ENCODE results near the gene LRFN4.

DNA sequence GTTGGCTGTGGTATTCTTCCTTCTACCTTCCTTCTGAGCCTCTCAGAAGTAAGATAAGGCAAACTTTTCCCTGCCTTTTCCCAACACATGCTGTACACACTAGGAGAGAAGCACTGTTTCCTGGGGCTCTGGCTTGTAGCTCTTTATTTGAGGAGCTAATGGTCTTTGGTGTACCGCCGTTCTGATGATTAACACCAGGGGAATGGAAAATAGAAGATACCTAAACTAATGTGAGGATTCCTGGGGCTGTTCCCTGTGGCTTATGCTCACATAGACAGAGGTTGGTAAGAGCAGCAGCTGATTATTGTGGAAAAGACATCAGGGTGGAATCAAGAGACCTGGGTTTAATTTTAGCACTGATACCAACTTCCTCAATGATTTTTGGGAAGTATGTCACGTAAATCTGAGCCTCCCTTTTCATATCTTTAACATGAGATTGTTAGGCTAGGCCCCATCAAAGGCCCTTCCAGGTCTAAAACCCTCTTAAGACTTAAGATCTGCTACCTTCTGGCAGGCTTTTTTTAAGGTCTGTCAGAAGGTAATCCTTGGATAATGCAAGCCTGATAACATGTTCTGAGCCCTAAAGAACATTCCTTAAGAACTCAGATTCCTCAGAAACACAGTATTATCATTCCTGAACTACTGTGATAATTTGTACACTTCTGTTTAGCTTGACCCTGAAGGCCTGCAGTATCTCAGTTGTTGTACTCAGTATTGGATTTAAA, 38.5 kb upstream of the LRFN4 start:
- TF ChIP-seq POLR2A (IDR thresholded peaks at IDR 0.05; ENCODE audit: low read depth, low read length), result no peak
- TF ChIP-seq, protein P1, sequence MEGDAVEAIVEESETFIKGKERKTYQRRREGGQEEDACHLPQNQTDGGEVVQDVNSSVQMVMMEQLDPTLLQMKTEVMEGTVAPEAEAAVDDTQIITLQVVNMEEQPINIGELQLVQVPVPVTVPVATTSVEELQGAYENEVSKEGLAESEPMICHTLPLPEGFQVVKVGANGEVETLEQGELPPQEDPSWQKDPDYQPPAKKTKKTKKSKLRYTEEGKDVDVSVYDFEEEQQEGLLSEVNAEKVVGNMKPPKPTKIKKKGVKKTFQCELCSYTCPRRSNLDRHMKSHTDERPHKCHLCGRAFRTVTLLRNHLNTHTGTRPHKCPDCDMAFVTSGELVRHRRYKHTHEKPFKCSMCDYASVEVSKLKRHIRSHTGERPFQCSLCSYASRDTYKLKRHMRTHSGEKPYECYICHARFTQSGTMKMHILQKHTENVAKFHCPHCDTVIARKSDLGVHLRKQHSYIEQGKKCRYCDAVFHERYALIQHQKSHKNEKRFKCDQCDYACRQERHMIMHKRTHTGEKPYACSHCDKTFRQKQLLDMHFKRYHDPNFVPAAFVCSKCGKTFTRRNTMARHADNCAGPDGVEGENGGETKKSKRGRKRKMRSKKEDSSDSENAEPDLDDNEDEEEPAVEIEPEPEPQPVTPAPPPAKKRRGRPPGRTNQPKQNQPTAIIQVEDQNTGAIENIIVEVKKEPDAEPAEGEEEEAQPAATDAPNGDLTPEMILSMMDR (IDR thresholded peaks at IDR 0.05; ENCODE audit: extremely low read depth in 1 of 2, insufficient read depth in 1 of 2, low read depth in 1 of 2, low read length in 2 of 2), result no peak
- no peak for TF ChIP-seq EZH2 (IDR thresholded peaks at IDR 0.05; ENCODE audit: borderline replicate concordance, low read depth, low read length, severe bottlenecking)
- TF ChIP-seq GATA2 (IDR thresholded peaks at IDR 0.05; ENCODE audit: insufficient read depth, insufficient read length, low read depth, low read length), result no peak
- TF ChIP-seq MYC (IDR thresholded peaks at IDR 0.05; ENCODE audit: low read depth, low read length), result no peak
- TF ChIP-seq FOS (IDR thresholded peaks at IDR 0.05; ENCODE audit: borderline replicate concordance, insufficient read depth, low read length), result no peak
- TF ChIP-seq, protein P2, sequence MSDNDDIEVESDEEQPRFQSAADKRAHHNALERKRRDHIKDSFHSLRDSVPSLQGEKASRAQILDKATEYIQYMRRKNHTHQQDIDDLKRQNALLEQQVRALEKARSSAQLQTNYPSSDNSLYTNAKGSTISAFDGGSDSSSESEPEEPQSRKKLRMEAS (IDR thresholded peaks at IDR 0.05; ENCODE audit: insufficient read depth, insufficient read length), result no peak
- no peak for TF ChIP-seq POLR2AphosphoS5 (IDR thresholded peaks at IDR 0.05; ENCODE audit: insufficient read depth, low read depth, low read length)
